Endothelial cell (in vitro differentiated cells): ENCODE measurements around the gene RFX1. TPM values are rescaled to one million over a fixed set of nuclear protein-coding genes. Genes with fewer than 3 reads are reported as not detected.

ENCODE experiments used
- DNase-seq: peaks from one replicate; pipeline ENCODE4 v3.0.0; 2021; ENCODE audit warnings: low spot score
- H3K27ac Mint-ChIP-seq: one replicate; pipeline ENCODE4 v1.8.0; 2021; ENCODE audit warnings: mixed read lengths, inconsistent platforms; ENCODE audit not compliant: unreplicated experiment
- H3K27me3 Mint-ChIP-seq: one replicate; pipeline ENCODE4 v1.8.0; 2021; ENCODE audit warnings: mild to moderate bottlenecking, moderate library complexity, mixed read lengths, inconsistent platforms; ENCODE audit not compliant: unreplicated experiment
- H3K36me3 Mint-ChIP-seq: one replicate; pipeline ENCODE4 v1.8.0; 2021; ENCODE audit warnings: mild to moderate bottlenecking, low read depth, mixed read lengths, inconsistent platforms; ENCODE audit not compliant: unreplicated experiment
- H3K4me1 Mint-ChIP-seq: one replicate; pipeline ENCODE4 v1.8.0; 2021; ENCODE audit warnings: mild to moderate bottlenecking, mixed read lengths, inconsistent platforms; ENCODE audit not compliant: unreplicated experiment
- H3K4me3 Mint-ChIP-seq: one replicate; pipeline ENCODE4 v1.8.0; 2021; ENCODE audit warnings: mild to moderate bottlenecking, mixed read lengths, inconsistent platforms; ENCODE audit not compliant: unreplicated experiment
- H3K9me3 Mint-ChIP-seq: one replicate; pipeline ENCODE4 v1.8.0; 2021; ENCODE audit warnings: mixed read lengths, inconsistent platforms; ENCODE audit not compliant: unreplicated experiment
- total RNA-seq: library from RNA; stranded (reverse); fragmentation: NEBNext Ultra II Directional; extraction: Animal tissue kit (Norgen Biotek cat#: 25700); gene quantifications from one replicate; pipeline ENCODE4 v1.2.1, GENCODE V29; 2021; ENCODE audit not compliant: unreplicated experiment
- TF ChIP-seq, protein P1 (sequence below): fragments of 200-600 bp; sonication (generic); IDR thresholded peaks from one replicate; pipeline ENCODE4 v1.5.0; 2021; ENCODE audit warnings: antibody characterized with exemption; ENCODE audit not compliant: unreplicated experiment

RFX1 gene
- total RNA-seq, 1 donor from 2014 or later, result 16.2 TPM

DNA sequence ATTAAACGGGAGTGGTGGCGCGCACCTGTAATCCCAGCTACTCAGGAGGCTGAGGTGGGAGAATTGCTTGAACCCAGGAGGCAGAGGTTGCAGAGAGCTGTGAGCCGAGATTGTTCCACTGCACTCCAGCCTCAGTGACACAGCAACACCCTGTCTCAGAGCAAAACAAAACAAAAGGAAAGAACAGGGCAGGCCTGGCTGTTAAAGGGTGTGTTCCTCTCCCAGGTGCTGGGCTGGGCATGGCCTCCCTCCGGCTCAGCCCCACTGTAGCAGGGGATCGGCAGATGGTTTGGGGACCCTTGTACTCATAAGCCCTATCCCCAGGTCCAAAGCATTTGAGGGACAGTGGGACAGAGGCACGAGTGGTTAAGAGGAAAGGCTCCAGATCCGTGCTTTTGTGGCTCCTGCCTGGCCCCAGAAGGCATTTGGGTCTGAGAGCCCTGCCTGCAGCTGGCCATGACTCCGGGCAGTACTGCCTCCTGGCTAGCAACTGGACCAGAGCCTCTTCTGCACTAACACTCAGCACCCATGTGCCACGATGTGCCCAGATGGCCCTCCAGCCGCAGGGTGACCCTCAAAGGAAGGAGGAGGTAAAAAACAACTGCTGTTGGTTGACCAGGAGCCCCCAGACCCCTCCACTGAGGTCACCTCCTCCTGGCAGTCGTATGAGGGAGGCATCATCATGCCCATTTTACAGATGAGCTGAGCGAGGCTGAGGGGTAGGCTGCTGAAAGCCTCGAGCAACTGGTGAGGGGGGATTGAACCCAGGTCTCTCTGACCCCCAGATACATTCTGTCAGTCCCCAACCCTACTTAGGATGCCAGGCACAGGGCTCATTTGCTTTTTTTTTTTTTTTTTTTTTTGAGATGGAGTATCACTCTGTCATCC, 10.0 kb downstream of the RFX1 start:
- no peaks in the 10 kb centered on the region for H3K9me3 Mint-ChIP-seq
- no peaks in the 10 kb centered on the region for H3K4me1 Mint-ChIP-seq
- no peak for DNase-seq
- H3K27me3 Mint-ChIP-seq, result peaks cover 9% of the 10 kb centered on the region
- H3K36me3 Mint-ChIP-seq, result peaks cover 13% of the 10 kb centered on the region
- no peak overlapping the region for H3K27ac Mint-ChIP-seq
- TF ChIP-seq, protein P1, sequence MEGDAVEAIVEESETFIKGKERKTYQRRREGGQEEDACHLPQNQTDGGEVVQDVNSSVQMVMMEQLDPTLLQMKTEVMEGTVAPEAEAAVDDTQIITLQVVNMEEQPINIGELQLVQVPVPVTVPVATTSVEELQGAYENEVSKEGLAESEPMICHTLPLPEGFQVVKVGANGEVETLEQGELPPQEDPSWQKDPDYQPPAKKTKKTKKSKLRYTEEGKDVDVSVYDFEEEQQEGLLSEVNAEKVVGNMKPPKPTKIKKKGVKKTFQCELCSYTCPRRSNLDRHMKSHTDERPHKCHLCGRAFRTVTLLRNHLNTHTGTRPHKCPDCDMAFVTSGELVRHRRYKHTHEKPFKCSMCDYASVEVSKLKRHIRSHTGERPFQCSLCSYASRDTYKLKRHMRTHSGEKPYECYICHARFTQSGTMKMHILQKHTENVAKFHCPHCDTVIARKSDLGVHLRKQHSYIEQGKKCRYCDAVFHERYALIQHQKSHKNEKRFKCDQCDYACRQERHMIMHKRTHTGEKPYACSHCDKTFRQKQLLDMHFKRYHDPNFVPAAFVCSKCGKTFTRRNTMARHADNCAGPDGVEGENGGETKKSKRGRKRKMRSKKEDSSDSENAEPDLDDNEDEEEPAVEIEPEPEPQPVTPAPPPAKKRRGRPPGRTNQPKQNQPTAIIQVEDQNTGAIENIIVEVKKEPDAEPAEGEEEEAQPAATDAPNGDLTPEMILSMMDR, result no peak
- no peak overlapping the region for H3K4me3 Mint-ChIP-seq

DNA sequence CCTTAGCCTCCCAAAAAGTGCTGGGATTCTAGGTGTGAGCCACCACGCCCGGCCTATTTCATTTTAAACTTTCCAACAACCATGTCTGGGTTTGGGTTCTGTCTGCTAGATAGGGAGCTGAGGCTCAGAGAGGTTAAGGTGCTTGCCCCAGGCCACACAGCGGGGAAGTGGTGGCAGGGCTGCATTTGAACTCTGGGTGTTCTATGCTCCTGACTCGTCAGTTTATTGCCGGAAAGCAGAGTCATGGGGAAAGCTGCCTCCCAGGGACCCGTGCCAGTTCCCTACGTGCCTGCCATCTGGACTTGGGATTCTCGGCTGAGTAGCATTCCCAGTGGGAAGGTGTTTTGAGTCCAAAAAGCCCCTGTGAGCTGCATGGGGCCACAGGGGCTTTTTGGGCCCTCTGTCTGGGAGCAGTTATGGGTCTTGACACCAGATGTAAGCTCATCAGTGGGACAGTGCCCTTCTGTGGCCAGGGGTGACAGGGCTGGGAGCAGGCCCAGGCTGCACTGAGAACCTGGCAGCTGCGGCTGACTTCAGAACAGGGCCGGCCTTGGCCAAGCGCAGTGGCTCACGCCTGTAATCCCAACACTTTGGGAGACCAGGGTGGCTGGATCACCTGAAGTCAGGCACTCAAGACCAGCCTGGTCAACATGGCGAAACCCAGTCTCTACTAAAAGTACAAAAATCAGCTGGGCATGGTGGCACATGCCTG, 10.9 kb downstream of the RFX1 start:
- DNase-seq, result no peak
- H3K4me3 Mint-ChIP-seq, result no peak overlapping the region
- H3K4me1 Mint-ChIP-seq, result no peaks in the 10 kb centered on the region
- no peak overlapping the region for H3K27ac Mint-ChIP-seq
- peaks cover 5% of the 10 kb centered on the region for H3K27me3 Mint-ChIP-seq
- H3K9me3 Mint-ChIP-seq, result no peaks in the 10 kb centered on the region
- peaks cover 18% of the 10 kb centered on the region for H3K36me3 Mint-ChIP-seq
- TF ChIP-seq, protein P1, result no peak

DNA sequence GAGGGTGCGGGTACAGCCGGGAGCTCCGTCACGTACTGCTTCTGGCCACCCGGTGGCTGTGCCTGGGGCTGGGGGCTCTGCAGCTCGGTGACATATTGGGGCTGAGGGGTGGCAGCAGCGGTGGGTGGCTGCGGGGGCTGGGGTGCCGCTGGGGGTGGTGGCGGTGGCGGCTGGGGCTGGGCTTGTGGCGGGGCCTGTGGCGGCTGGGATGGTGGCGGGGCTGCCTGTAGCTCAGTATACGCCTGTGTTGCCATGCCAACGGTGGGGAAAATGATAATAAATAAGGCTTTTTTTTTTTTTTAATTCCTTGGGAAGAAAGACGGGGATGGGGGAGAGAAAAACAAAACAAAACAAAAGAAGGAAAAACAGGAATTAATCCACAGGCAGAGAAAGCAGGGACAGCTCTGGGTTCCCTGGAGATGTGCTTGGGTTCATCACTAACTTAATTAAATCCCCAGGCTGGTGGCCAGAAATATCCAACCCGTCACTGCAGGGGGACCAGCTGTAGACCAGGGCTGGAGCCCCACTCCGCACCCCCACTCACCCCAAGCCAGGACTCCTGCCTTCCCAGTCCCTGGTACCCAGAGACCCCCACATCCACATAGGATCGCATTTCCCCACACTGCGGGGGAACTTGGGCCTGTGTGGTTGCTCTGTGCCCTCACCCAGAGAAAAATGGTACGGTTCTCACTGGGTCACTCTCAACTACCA, 12.4 kb downstream of the RFX1 start:
- TF ChIP-seq, protein P1, result no peak

DNA sequence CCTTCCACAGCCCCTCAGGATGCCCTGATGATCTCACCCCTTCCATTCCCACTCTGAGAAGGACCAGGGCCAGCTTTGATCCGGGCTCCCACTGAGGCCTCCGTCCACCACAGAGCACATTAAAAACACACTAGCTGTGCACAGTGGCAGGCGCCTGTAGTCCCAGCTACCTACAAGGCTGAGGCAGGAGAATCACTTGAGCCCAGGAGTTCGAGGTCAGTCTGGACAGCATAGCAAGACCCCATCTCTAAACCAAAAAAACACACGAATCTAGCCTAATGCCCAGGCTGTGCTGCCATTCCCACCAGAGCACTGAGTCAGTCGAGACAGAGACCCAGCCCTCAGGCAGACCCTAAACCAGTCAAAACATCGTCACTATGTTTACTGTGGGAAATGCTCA, 14.1 kb downstream of the RFX1 start:
- Mint-ChIP-seq H3K27ac (peak overlapping the region; percentile 72), H3K36me3 (peaks cover 17% of the 10 kb centered on the region), H3K9me3 (no peaks in the 10 kb centered on the region), H3K4me1 (peaks cover 13% of the 10 kb centered on the region), H3K4me3 (peak overlapping the region; percentile 73), H3K27me3 (peaks cover 15% of the 10 kb centered on the region)
- no peak for DNase-seq
- TF ChIP-seq, protein P1, result no peak

More for the DNA sequence above, 12.4 kb downstream of the RFX1 start:
- Mint-ChIP-seq H3K27ac (peak overlapping the region; percentile 75), H3K4me3 (no peak overlapping the region), H3K9me3 (no peaks in the 10 kb centered on the region), H3K27me3 (peaks cover 11% of the 10 kb centered on the region), H3K4me1 (peaks cover 2% of the 10 kb centered on the region), H3K36me3 (peaks cover 19% of the 10 kb centered on the region)
- DNase-seq, result no peak
